HG03354 (cell line): ENCODE data around the gene PPP4R3B.
"Not testable (repeated sequence)": the region's sequence is repeated elsewhere in the genome, so short reads cannot be mapped to it uniquely, and the experiment has no call there.

ENCODE experiments used
- ATAC-seq: cut with Tn5 transposase; IDR thresholded peaks from one replicate; pipeline ENCODE4 v1.9.1; 2021; ENCODE audit warnings: mild to moderate bottlenecking; ENCODE audit not compliant: unreplicated experiment, poor library complexity, severe bottlenecking

PPP4R3B gene

DNA sequence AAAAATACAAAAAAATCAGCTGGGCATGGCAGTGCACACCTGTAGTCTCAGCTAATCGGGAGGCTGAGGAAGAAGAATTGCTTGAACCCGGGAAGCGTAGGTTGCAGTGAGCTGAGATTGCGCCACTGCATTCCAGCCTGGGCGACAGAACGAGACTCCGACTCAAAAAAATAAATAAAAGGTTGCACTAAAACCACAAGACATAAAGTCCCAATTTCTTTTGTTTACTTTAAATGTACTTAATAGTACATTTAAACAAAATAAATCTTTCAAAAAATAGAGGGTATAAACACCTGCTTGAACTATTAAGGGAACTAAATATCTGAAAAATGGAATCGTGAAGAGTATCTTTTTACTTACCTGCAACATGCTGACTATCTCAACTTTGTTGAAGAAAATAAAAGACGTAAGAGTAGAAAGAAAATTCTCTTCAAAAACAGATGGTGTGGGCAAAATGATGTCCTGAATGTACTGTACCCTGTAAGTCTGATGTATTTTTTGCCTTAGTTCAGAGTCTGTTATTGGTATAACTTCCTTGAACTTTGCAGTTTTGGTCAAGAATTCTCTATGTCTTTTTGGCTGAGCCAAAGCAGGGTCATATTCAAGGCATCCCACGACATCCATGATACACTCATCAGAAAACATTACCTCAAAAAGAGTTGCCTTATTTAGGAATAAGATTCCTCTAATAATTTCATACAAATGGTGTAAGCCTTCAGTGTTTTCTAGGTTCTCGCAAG lies 19.2 kb downstream of the PPP4R3B start:
- ATAC-seq = no peak

DNA sequence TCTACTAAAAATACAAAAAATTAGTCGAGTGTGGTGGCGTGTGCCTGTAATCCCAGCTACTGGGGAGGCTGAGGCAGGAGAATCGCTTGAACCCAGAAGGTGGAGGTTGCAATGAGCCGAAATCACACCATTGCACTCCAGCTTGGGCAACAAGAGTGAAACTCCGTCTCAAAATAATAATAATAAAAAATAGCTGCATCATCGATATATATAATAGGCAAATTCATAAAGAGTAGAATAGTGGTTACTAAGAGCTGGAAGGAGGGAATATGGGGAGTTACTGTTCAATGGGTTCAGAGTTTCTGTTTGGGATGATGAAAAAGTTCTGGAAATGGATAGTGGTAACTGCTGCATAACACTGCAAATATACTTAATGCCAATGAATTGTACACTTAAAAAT lies 20.6 kb downstream of the PPP4R3B start:
- not testable (repeated sequence) for ATAC-seq

- ATAC-seq = no peak
Observed at GRCh38 chr2:55595536-55595935, 21.9 kb downstream of the PPP4R3B start.

GRCh38 chr2:55592130-55592529 lies 25.3 kb downstream of the PPP4R3B start:
- ATAC-seq = no peak

GRCh38 chr2:55590810-55591440 lies 26.5 kb downstream of the PPP4R3B start:
- peak; percentile 89 for ATAC-seq

GRCh38 chr2:55585451-55586080 lies 31.9 kb downstream of the PPP4R3B start:
- no peak for ATAC-seq

DNA sequence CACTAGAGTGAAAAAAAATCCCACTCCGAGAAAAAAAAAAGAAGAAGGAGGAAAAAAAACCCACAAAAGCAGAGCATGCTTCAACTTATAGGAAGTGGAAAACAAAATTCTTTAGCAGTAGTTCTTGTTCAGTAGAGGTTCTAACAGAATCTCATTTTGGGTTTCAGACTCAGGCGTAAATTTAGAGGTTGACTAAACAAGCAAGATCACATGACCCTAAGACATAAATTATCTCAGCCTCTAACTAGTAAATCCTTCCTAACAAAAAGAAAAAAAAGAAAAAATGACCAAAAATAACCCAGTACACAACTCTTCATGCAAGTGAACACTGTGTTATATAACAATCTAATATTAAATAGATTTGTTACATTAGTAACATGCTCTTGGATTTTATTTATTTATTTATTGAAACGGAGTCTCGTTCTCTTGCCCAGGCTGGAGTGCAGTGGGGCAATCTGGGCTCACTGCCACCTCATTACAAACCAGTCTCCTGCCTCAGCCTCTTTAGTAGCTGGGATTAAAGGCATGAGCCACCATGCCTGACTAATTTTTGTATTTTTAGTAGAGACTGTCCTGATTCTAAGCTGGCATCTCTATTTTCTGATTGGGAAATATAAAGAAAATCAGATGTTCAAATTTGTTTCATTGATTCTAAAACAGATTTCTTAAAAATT lies 35.4 kb downstream of the PPP4R3B start:
- no peak for ATAC-seq

GRCh38 chr2:55581435-55581834 lies 36.0 kb downstream of the PPP4R3B start:
- no peak for ATAC-seq

DNA sequence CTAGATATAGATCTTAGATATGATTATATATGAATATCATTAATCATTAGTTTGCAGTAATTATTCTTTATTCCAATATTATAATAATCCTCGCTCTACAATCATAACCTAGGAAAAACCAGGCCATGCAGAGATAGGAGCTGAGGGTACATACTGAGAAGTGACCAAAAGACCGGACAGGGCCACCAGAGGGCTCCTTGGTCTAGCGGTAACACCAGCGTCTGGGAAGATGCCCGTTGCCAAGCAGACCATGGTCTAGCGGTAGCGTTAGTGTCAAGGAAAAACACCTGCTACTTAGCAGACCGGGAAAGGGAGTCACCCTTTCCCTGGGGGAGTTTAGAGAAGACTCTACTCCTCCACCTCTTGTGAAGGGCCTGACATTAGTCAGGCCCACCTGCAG lies 48.4 kb downstream of the PPP4R3B start:
- ATAC-seq = not testable (repeated sequence)

GRCh38 chr2:55567298-55567697 lies 50.1 kb downstream of the PPP4R3B start:
- no peak for ATAC-seq

- ATAC-seq = no peak
Observed at GRCh38 chr2:55565613-55566012, 51.8 kb downstream of the PPP4R3B start.

- no peak for ATAC-seq
Observed at GRCh38 chr2:55560855-55561254, 56.6 kb downstream of the PPP4R3B start.

DNA sequence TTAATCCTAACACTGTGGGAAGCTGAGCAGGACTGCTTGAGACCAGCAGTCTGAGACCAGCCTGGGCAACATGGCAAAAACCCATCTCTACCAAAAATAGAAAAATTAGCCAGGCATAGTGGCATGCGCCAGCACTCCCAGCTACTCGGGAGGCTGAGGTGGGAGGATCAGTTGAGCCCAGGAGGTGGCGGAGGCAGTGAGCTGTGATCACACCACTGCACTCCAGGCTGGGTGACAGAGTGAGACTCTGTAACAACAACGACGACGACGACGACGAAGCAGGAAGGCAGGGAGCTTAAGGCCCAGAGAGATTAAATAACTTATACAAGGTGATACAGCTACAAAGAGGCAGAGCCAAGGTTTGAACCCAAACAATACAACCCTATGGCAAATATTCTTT lies 60.6 kb downstream of the PPP4R3B start:
- ATAC-seq = no peak

GRCh38 chr2:55555977-55556376 lies 61.4 kb downstream of the PPP4R3B start:
- no peak for ATAC-seq

DNA sequence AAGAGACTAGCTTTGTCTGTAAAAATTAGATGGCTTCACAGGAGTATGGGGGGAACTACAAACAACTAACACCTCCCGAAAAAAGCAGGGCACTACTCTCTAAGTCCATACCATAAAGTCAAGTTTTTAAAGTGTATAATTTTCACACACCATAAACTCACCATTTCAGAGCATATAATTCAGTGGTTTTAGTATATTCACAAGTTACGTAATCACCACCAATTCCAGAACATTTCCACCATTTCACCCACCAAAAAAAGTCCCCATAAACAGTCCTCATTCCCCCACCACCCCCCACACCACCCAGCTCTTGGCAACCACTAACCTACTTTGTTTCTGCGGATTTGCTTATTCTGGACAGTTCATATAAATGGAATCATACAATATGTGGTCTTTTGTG lies 64.1 kb downstream of the PPP4R3B start:
- ATAC-seq = no peak

- no peak for ATAC-seq
Observed at GRCh38 chr2:55550368-55551102, 66.9 kb downstream of the PPP4R3B start.

GRCh38 chr2:55547679-55548078 lies 69.7 kb downstream of the PPP4R3B start:
- not testable (repeated sequence) for ATAC-seq

GRCh38 chr2:55547001-55547400 lies 70.4 kb downstream of the PPP4R3B start:
- ATAC-seq = no peak

- ATAC-seq = no peak
Observed at GRCh38 chr2:55530539-55531081, 86.8 kb downstream of the PPP4R3B start.

DNA sequence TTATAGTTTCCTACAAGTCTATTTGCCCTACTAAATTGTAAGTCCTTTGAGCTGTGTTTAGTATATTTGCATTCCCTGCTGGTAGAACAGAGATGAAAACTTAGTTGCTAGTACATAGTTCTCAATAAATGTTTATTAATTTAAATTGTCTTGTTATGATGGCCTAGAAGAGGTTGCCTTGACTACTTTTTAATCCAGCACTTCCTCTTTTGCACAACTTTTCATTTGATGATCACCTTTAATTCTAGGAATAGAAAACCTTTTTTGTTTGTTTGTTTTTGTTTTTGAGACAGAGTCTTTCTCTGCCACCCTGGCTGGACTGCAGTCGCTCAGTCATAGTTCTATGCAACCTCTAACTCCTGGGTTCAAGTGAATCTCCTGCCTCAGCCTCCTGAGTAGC lies 91.2 kb downstream of the PPP4R3B start:
- ATAC-seq = no peak
